Activated T-helper 1 cell treated with anti-CD3 and anti-CD28 coated beads, Interleukin-12 subunit alpha, Interleukin-12 subunit beta, Interleukin-2, Interleukin-4 antibody, amounts not matched to agents 30 ng/mL and 10 ng/mL and 1 ng/mL, durations not matched to agents 14 hours and 24 hours and 36 hours (primary cell): ENCODE data around the gene EIF2S3B. TPM values are rescaled to one million over a fixed set of nuclear protein-coding genes. Genes with fewer than 3 reads are reported as not detected.

Experiments used
- DNase-seq: peaks from one replicate; pipeline ENCODE4 v3.0.0; 2021; ENCODE audit warnings: low spot score
- H3K27ac Mint-ChIP-seq: one replicate; pipeline ENCODE4 v1.8.0; 2021; ENCODE audit warnings: mild to moderate bottlenecking, mixed read lengths
- H3K27me3 Mint-ChIP-seq: one replicate; pipeline ENCODE4 v1.8.0; 2022; ENCODE audit warnings: mild to moderate bottlenecking, moderate library complexity, mixed read lengths; ENCODE audit not compliant: insufficient read depth
- H3K36me3 Mint-ChIP-seq: one replicate; pipeline ENCODE4 v1.8.0; 2021; ENCODE audit warnings: low read depth, mixed read lengths
- H3K4me1 Mint-ChIP-seq: one replicate; pipeline ENCODE4 v1.8.0; 2021; ENCODE audit warnings: low read depth, mixed read lengths
- H3K4me3 Mint-ChIP-seq: one replicate; pipeline ENCODE4 v1.8.0; 2021; ENCODE audit warnings: mild to moderate bottlenecking, moderate library complexity, mixed read lengths
- H3K9me3 Mint-ChIP-seq: one replicate; pipeline ENCODE4 v1.8.0; 2021; ENCODE audit warnings: mixed read lengths
- intact Hi-C: fragments of 100-400 bp; cut with micrococcal nuclease; formaldehyde crosslinking; loops from one replicate; pipeline ENCODE4 v1.15.1; 2024
- total RNA-seq: library from RNA; stranded (reverse); gene quantifications from 2 replicates; pipeline ENCODE4 v1.2.3, GENCODE V29; 2022

EIF2S3B gene
- total RNA-seq, 1 donor from 2014 or later = 0.39 TPM

DNA sequence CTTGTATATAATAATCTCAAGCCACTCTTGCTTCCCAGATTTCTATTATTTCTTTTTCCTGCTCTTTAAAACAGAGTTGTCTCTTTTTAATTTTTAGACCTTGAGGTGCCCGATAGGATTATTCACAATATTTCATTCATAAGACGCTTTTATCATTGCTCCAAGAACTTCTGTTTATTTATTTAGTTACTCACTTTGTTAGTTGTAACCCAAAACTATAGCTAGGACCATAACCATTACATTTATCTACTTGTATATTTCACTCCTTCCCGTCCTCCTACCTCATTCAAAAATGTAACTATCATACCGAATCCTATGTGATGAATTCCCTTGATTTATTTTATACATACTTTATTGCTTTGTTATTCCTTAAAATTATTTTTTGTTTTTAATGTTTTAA is 7.1 kb downstream of the EIF2S3B start:
- H3K36me3 Mint-ChIP-seq = no peaks in the 10 kb centered on the region
- H3K27me3 Mint-ChIP-seq = peaks cover 16% of the 10 kb centered on the region
- intact Hi-C loops = no loop called here
- H3K4me1 Mint-ChIP-seq = no peaks in the 10 kb centered on the region
- H3K27ac Mint-ChIP-seq = no peak overlapping the region
- no peak overlapping the region for H3K4me3 Mint-ChIP-seq
- DNase-seq = no peak
- no peaks in the 10 kb centered on the region for H3K9me3 Mint-ChIP-seq

DNA sequence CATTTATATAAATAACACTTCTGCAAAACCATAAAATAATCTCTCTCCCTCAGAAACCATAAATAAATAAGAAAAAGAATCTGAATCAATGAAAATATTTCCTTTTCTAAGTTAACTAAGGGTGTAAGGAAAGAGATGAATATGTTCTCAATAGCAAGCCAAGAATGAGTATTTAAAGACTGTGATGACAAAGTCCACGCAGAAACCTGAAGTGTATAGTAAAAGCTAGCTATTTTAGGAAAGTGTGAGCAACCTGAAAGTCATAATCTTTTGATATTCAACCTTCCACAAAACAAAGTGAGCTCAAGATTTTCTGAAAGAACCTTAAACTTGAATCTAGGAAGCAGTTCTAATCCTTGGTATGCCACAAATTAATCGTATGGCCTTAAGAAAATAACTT is 15.9 kb downstream of the EIF2S3B start:
- peaks cover 13% of the 10 kb centered on the region for H3K27me3 Mint-ChIP-seq
- no peaks in the 10 kb centered on the region for H3K4me1 Mint-ChIP-seq
- H3K4me3 Mint-ChIP-seq = no peak overlapping the region
- intact Hi-C loops = no loop called here
- no peak overlapping the region for H3K27ac Mint-ChIP-seq
- H3K9me3 Mint-ChIP-seq = no peaks in the 10 kb centered on the region
- H3K36me3 Mint-ChIP-seq = no peaks in the 10 kb centered on the region
- DNase-seq = no peak

DNA sequence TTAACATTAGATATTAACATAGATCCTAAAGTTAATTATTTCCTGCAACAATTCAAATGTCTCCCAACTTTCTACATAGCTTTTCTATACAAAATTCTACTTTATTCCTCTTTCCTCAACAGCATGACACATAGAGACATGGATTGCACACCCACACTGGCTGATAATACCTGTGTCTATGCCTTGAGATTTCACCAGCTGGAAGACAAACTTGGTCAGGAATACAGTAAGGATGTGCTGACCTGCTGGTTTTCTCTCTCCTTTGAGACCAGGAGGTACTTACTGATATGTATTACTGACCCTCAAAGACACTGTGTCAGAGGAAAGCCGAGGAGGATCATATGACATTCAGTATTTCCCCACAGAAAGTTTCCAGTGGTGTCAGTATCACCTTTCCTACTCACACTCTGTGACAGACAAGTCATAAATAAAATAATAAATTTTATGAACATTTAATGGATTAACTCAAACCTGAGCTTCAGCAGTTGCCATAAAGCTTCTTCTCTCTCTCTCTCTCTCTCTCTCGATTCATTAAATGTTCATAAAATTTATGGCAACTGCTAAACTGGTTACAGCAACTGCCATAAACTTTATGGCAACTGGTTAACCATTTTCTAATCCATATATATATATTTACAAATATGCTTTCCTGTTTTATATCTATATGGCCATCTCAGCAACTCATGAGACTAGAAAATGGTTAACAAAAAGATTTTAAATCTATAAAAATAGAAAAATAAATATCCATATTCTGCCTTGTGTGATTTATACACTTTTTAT is 22.7 kb downstream of the EIF2S3B start:
- H3K4me3 Mint-ChIP-seq = no peak overlapping the region
- intact Hi-C loops = no loop called here
- H3K36me3 Mint-ChIP-seq = no peaks in the 10 kb centered on the region
- no peak overlapping the region for H3K27ac Mint-ChIP-seq
- H3K27me3 Mint-ChIP-seq = peaks cover 14% of the 10 kb centered on the region
- H3K4me1 Mint-ChIP-seq = no peaks in the 10 kb centered on the region
- no peaks in the 10 kb centered on the region for H3K9me3 Mint-ChIP-seq
- no peak for DNase-seq

DNA sequence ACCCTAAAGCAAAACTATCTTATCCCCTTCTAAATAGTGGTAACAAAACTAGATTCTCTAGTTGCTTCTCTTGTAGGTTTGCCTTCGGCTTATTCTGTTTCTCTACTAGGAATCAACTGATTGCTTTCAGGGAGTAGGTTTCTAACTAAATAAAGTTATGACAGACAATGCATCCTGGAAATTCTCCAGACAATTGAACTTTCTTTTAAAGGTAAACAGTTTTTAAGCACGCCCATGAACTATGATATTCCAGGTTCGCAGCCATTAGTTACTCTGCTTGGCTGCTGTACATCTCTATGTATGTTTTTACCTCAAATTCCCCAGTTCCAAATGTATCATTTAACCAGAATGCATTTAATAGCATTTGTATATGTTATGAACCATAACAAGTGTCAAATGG is 23.9 kb downstream of the EIF2S3B start:
- Mint-ChIP-seq H3K9me3 (no peaks in the 10 kb centered on the region), H3K36me3 (no peaks in the 10 kb centered on the region), H3K27me3 (peaks cover 13% of the 10 kb centered on the region), H3K4me3 (no peak overlapping the region), H3K27ac (no peak overlapping the region), H3K4me1 (no peaks in the 10 kb centered on the region)
- DNase-seq = no peak
- intact Hi-C loops = no loop called here

- intact Hi-C loops = no loop called here
- H3K4me1 Mint-ChIP-seq = peaks cover 12% of the 10 kb centered on the region
Observed at GRCh38 chr12:10537721-10538120, 32.0 kb downstream of the EIF2S3B start.

GRCh38 chr12:10540776-10541205 is 35.1 kb downstream of the EIF2S3B start:
- peak overlapping the region; percentile 57 for H3K27ac Mint-ChIP-seq
- peaks cover 5% of the 10 kb centered on the region for H3K27me3 Mint-ChIP-seq
- intact Hi-C loops = loop anchor here (1.0 to 5.0 kb wide), 7 partner anchors 41 to 388 kb away; partner anchors contain the start of gene MAGOHB
- H3K9me3 Mint-ChIP-seq = peaks cover 3% of the 10 kb centered on the region
- H3K4me1 Mint-ChIP-seq = peaks cover 12% of the 10 kb centered on the region
- no peak for DNase-seq
- H3K36me3 Mint-ChIP-seq = no peaks in the 10 kb centered on the region
- H3K4me3 Mint-ChIP-seq = no peak overlapping the region

More at GRCh38 chr12:10537721-10538120, 32.0 kb downstream of the EIF2S3B start:
- no peak for DNase-seq
- Mint-ChIP-seq H3K9me3 (peaks cover 3% of the 10 kb centered on the region), H3K27ac (no peak overlapping the region), H3K36me3 (no peaks in the 10 kb centered on the region), H3K4me3 (no peak overlapping the region), H3K27me3 (peaks cover 21% of the 10 kb centered on the region)

- intact Hi-C loops = loop anchor here (5.0 kb wide), 2 partner anchors 306 to 391 kb away; no protein-coding TSS in a partner anchor
- H3K36me3 Mint-ChIP-seq = no peaks in the 10 kb centered on the region
- no peak for DNase-seq
Observed at GRCh38 chr12:10543499-10543898, 37.8 kb downstream of the EIF2S3B start.

GRCh38 chr12:10551375-10551774 is 45.7 kb downstream of the EIF2S3B start:
- H3K4me3 Mint-ChIP-seq = no peak overlapping the region
- intact Hi-C loops = no loop called here
- H3K36me3 Mint-ChIP-seq = no peaks in the 10 kb centered on the region
- H3K27ac Mint-ChIP-seq = no peak overlapping the region
- H3K27me3 Mint-ChIP-seq = peaks cover 12% of the 10 kb centered on the region
- DNase-seq = no peak
- H3K9me3 Mint-ChIP-seq = no peaks in the 10 kb centered on the region
- peaks cover 5% of the 10 kb centered on the region for H3K4me1 Mint-ChIP-seq

More at GRCh38 chr12:10543499-10543898, 37.8 kb downstream of the EIF2S3B start:
- H3K4me1 Mint-ChIP-seq = peaks cover 12% of the 10 kb centered on the region
- peaks cover 3% of the 10 kb centered on the region for H3K9me3 Mint-ChIP-seq
- H3K4me3 Mint-ChIP-seq = no peak overlapping the region
- H3K27me3 Mint-ChIP-seq = peaks cover 11% of the 10 kb centered on the region
- no peak overlapping the region for H3K27ac Mint-ChIP-seq

DNA sequence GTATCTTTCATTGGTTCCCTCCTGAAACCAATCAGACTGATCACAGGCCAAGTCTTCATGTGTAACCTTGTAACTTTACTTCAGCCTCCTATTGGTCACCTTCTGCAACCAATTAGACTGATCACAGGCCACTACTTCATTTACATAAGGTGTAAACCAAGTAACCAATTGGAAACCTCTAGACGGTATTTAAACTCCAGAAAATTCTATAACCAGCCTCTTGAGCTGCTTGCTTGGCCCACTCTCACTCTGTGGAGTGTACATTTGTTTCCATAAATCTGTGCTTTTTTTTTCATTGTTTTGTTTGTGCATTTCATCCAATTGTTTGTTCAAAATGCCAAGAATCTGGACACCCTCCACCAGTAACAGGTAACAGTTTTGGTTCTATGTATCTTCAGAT is 47.5 kb downstream of the EIF2S3B start:
- H3K4me1 Mint-ChIP-seq = peaks cover 5% of the 10 kb centered on the region
- peaks cover 17% of the 10 kb centered on the region for H3K27me3 Mint-ChIP-seq
- H3K36me3 Mint-ChIP-seq = no peaks in the 10 kb centered on the region
- intact Hi-C loops = no loop called here
- H3K27ac Mint-ChIP-seq = no peak overlapping the region
- no peak for DNase-seq
- no peak overlapping the region for H3K4me3 Mint-ChIP-seq
- H3K9me3 Mint-ChIP-seq = no peaks in the 10 kb centered on the region

DNA sequence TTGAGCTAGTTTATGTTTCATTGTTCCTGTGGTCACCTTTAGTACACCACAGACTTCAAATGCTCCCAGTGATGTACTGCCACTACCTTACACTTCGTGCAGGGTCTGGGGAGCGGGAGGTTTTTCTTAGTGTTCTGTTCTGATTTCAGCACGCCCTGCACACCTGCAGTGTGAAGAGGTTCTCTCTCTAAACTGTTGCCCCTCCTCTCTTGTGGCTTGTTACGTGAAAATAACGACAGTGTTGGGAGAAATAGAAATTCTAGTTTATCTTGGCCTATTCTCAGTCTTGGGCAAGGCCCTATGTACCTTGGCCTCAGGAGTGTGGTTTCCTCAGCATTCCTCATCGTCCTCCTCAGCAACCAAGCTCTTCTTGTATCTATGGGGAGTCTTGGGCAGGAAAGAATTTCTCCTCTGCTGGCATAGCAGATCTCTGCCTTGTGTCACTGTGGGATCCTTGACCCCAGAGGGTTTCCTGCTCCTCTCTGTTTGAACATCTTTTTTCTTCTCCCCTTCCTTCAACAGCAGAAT is 48.6 kb downstream of the EIF2S3B start:
- no peak overlapping the region for H3K27ac Mint-ChIP-seq
- H3K9me3 Mint-ChIP-seq = no peaks in the 10 kb centered on the region
- no peak overlapping the region for H3K4me3 Mint-ChIP-seq
- H3K36me3 Mint-ChIP-seq = no peaks in the 10 kb centered on the region
- no peak for DNase-seq
- H3K27me3 Mint-ChIP-seq = peaks cover 17% of the 10 kb centered on the region
- H3K4me1 Mint-ChIP-seq = peaks cover 6% of the 10 kb centered on the region
- intact Hi-C loops = no loop called here

DNA sequence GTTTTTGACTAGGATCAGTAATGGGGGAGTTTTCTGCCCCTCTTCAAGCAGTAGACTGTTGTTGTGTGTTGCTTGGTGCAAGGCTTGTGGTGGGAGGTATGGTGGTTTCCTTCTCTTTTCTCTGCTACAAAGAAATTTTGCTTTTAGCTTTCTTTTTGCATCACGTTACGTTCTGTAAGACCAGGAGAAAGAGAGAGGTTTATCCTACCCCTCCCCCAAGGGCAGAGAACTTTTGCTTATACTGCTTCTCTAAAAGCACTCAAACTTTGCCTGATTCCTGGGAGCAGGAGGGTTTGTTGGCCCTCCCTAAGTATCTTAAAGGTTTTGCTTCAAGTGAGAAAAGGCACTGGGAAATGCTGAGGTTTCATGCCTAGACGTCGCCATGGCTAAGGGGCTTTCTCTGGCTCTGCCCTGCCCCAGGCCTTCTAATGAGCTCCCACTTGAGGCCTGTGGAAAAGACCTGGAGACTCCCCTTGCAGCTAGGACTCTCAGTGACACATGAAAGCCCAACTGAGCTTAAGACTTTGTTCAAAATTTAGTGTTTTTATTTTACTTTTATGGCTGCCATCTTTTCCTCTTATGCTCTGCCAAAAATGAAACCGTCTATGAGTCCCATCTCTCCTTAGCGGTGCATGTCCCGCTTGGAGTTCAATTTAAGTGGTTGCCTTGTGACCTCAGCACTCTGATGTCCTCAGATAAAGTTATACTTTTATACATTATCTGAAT is 49.2 kb downstream of the EIF2S3B start:
- intact Hi-C loops = no loop called here
- Mint-ChIP-seq H3K4me1 (peaks cover 9% of the 10 kb centered on the region), H3K4me3 (no peak overlapping the region), H3K27ac (no peak overlapping the region), H3K27me3 (peaks cover 19% of the 10 kb centered on the region), H3K9me3 (no peaks in the 10 kb centered on the region), H3K36me3 (no peaks in the 10 kb centered on the region)
- DNase-seq = no peak

- H3K36me3 Mint-ChIP-seq = no peaks in the 10 kb centered on the region
- H3K9me3 Mint-ChIP-seq = no peaks in the 10 kb centered on the region
- DNase-seq = no peak
- intact Hi-C loops = no loop called here
- no peak overlapping the region for H3K4me3 Mint-ChIP-seq
- H3K27me3 Mint-ChIP-seq = peaks cover 23% of the 10 kb centered on the region
- H3K27ac Mint-ChIP-seq = no peak overlapping the region
- H3K4me1 Mint-ChIP-seq = peaks cover 9% of the 10 kb centered on the region
Observed at GRCh38 chr12:10557329-10557728, 51.6 kb downstream of the EIF2S3B start.

- no peak for DNase-seq
- Mint-ChIP-seq H3K4me1 (peaks cover 9% of the 10 kb centered on the region), H3K4me3 (no peak overlapping the region), H3K27ac (no peak overlapping the region), H3K9me3 (no peaks in the 10 kb centered on the region), H3K36me3 (no peaks in the 10 kb centered on the region), H3K27me3 (peaks cover 23% of the 10 kb centered on the region)
- intact Hi-C loops = no loop called here
Observed at GRCh38 chr12:10557766-10558165, 52.1 kb downstream of the EIF2S3B start.
